ENCODE measurements around the gene GNB2. TPM values are rescaled to one million over a fixed set of nuclear protein-coding genes. Genes with fewer than 3 reads are reported as not detected.

Gene GNB2
- total and polyA plus RNA-seq, 2 of the 8 experiments (the other 6 are each of a cell fraction or from before 2014, with no cell fraction given), result 157 to 260 TPM

DNA sequence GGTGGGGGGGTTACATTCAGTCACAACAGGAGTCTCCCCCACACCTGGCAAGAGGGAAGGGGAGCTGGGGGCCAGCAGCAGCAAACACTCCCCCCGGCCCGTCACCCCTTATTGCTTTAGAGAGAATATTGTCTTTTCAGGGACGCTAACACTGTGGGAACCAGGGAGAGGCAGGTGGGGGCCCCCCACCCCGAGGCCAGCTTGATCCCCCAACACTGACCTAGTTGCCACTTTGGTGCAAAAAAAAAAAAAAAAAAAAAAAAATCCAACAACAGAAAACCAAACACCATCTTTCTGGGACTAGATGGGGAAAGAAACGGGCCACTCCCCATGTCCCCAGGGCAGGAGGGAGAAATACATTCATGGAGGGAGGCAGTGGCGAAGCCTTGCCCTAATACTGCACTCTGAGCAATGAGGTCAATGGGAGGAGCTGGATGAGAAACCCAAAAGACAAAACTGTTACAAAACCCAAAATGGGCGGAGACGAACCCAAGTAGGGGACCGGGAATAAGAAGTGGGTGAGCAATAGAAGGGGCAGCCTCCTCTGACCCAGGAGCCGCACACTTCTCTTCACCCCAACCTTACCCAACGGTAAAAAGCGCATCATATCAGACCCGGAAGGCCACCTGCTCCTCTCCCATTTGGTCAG is 6.5 kb downstream of the GNB2 start (continued):
- 0 out of 2 replicates have a peak, but pooled peaks have one; percentile 58 for TF ChIP-seq POLR2AphosphoS5 (IDR thresholded peaks at IDR 0.05; ENCODE audit: low read depth, low read length)
- TF ChIP-seq FOSL1 (IDR thresholded peaks at IDR 0.05; ENCODE audit: insufficient read depth, low read depth, low read length), result no peak
- no peak for TF ChIP-seq NRF1 (IDR thresholded peaks at IDR 0.05; ENCODE audit: low read depth, low read length)
- no peak for TF ChIP-seq GTF2F1 (IDR thresholded peaks at IDR 0.05; ENCODE audit: borderline replicate concordance, low read depth, low read length)
